Mesenchymal stem cell (in vitro differentiated cells and primary cell): ENCODE results near the gene SLC13A5.
"Not testable (repeated sequence)": the region's sequence is repeated elsewhere in the genome, so short reads cannot be mapped to it uniquely, and the experiment has no call there.

Source experiments
- DNase-seq: peaks from one replicate; pipeline ENCODE4 v3.0.0-alpha.2; 2013
- H2AFZ ChIP-seq: one replicate; pipeline ENCODE4 v1.6.1; 2013; ENCODE audit warnings: low read depth, mild to moderate bottlenecking, control low read depth, inconsistent platforms, low read length, moderate library complexity
- H2AK5ac ChIP-seq: 2 replicates; pipeline ENCODE4 v1.6.1; 2013; ENCODE audit warnings: low read length, moderate library complexity, mild to moderate bottlenecking, inconsistent platforms; ENCODE audit not compliant: severe bottlenecking
- H2BK120ac ChIP-seq: one replicate; pipeline ENCODE4 v1.6.1; 2013; ENCODE audit warnings: low read depth, mild to moderate bottlenecking, inconsistent platforms, low read length, moderate library complexity
- H2BK12ac ChIP-seq, 2 experiments: one replicate each; pipeline ENCODE4 v1.6.1; 2013; ENCODE audit warnings: inconsistent platforms in 2 of 2, low read length in 2 of 2, mild to moderate bottlenecking in 2 of 2, moderate library complexity in 2 of 2, control low read depth in 1 of 2
- H2BK15ac ChIP-seq: one replicate; pipeline ENCODE4 v1.6.1; 2013; ENCODE audit warnings: mild to moderate bottlenecking, low read depth, inconsistent platforms; ENCODE audit not compliant: poor library complexity, severe bottlenecking
- H2BK5ac ChIP-seq: 2 replicates; pipeline ENCODE4 v1.6.1; 2013; ENCODE audit warnings: low read depth, mild to moderate bottlenecking, low read length, control low read depth, inconsistent platforms; ENCODE audit not compliant: poor library complexity, severe bottlenecking
- H3K14ac ChIP-seq, 2 experiments: one replicate each; pipeline ENCODE4 v1.6.1; 2013; ENCODE audit warnings: inconsistent platforms in 2 of 2, low read length in 2 of 2, control low read depth in 1 of 2, mild to moderate bottlenecking in 1 of 2, moderate library complexity in 1 of 2
- H3K18ac ChIP-seq, 2 experiments: one replicate each; pipeline ENCODE4 v1.6.1; 2013; ENCODE audit warnings: inconsistent platforms in 2 of 2, low read length in 2 of 2, control low read depth in 1 of 2, low read depth in 1 of 2, mild to moderate bottlenecking in 1 of 2
- H3K23ac ChIP-seq, 2 experiments: one replicate each; pipeline ENCODE4 v1.6.1; 2013; ENCODE audit warnings: inconsistent platforms in 2 of 2, low read length in 2 of 2, mild to moderate bottlenecking in 2 of 2, moderate library complexity in 2 of 2, control low read depth in 1 of 2
- H3K27ac ChIP-seq: 2 replicates; pipeline ENCODE4 v1.5.1; 2013; ENCODE audit warnings: mild to moderate bottlenecking, moderate library complexity, low read length, control low read depth, inconsistent platforms; ENCODE audit not compliant: poor library complexity, severe bottlenecking
- H3K27me3 ChIP-seq, 2 experiments: 2 replicates each; pipeline versions ENCODE4 v1.6.1 to v1.7.0; 2013; ENCODE audit warnings: low read length in 2 of 2, mild to moderate bottlenecking in 2 of 2, moderate library complexity in 2 of 2, control low read depth in 1 of 2, inconsistent platforms in 1 of 2; ENCODE audit not compliant: control insufficient read depth in 1 of 2, insufficient read depth in 1 of 2
- H3K36me3 ChIP-seq, 2 experiments: 2 replicates each; pipeline versions ENCODE4 v1.6.1 to v1.7.0; 2013; ENCODE audit warnings: low read length in 2 of 2, control low read depth in 1 of 2, inconsistent platforms in 1 of 2, low read depth in 1 of 2, mild to moderate bottlenecking in 1 of 2; ENCODE audit not compliant: insufficient read depth in 2 of 2, control insufficient read depth in 1 of 2
- H3K4ac ChIP-seq, 2 experiments: one replicate each; pipeline ENCODE4 v1.6.1; 2013; ENCODE audit warnings: inconsistent platforms in 2 of 2, low read length in 2 of 2, mild to moderate bottlenecking in 2 of 2, moderate library complexity in 2 of 2, control low read depth in 1 of 2, low read depth in 1 of 2
- H3K4me1 ChIP-seq: 2 replicates; pipeline ENCODE4 v1.6.1; 2013; ENCODE audit warnings: low read depth, low read length, control low read depth; ENCODE audit not compliant: control insufficient read depth, insufficient read depth
- H3K4me2 ChIP-seq: 2 replicates; pipeline ENCODE4 v1.6.1; 2013; ENCODE audit warnings: low read length, mild to moderate bottlenecking, inconsistent platforms; ENCODE audit not compliant: poor library complexity, severe bottlenecking
- H3K4me3 ChIP-seq, 2 experiments: 2 replicates each; pipeline versions ENCODE4 v1.5.1 to v1.7.0; 2013; ENCODE audit warnings: low read length in 2 of 2, mild to moderate bottlenecking in 2 of 2, control low read depth in 1 of 2, low read depth in 1 of 2; ENCODE audit not compliant: insufficient read depth in 1 of 2
- H3K79me1 ChIP-seq: replicated peaks from 2 replicates; pipeline ENCODE4 v1.6.1; 2013; ENCODE audit warnings: mild to moderate bottlenecking, control low read depth, low read length, inconsistent platforms; ENCODE audit not compliant: poor library complexity, severe bottlenecking
- H3K9ac ChIP-seq: 2 replicates; pipeline ENCODE4 v1.7.0; 2013; ENCODE audit warnings: mild to moderate bottlenecking, low read length, moderate library complexity
- H3K9me3 ChIP-seq: 2 replicates; pipeline ENCODE4 v1.7.0; 2013; ENCODE audit warnings: mild to moderate bottlenecking, low read length; ENCODE audit not compliant: control insufficient read depth
- H4K8ac ChIP-seq: one replicate; pipeline ENCODE4 v1.6.1; 2013; ENCODE audit warnings: inconsistent platforms, mild to moderate bottlenecking, low read length, moderate library complexity
- H4K91ac ChIP-seq: one replicate; pipeline ENCODE4 v1.6.1; 2013; ENCODE audit warnings: mild to moderate bottlenecking, low read length, inconsistent platforms
- WGBS: methylation state at CpG from one replicate; pipeline ENCODE4 v1.1.7; 2013; ENCODE audit warnings: mixed read lengths; 5-methylcytosine and 5-hydroxymethylcytosine counted together

SLC13A5 gene

DNA sequence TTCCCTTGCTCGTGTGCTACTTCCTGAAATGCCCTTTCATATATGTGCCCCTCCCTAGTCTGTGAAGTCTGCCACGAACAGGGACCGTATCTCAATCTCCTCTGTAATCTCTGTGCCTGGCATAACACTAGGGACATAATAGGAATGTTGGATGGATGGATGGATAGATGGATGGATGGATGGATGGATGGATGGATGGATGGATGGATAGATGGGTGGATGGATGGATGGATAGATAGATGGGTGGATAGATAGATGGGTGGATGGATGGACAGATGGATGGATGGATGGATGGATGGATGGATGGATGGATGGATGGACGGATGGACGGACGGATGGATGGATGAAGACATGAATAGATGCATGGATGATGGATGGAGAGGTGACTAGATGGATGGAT, 21.2 kb downstream of the SLC13A5 start:
- not testable (repeated sequence) for H3K9ac ChIP-seq, H3K23ac ChIP-seq, H3K4me2 ChIP-seq, H3K4me1 ChIP-seq, H3K9me3 ChIP-seq, H2BK120ac ChIP-seq, H2AK5ac ChIP-seq, H4K8ac ChIP-seq, H3K4me3 ChIP-seq, H3K36me3 ChIP-seq, H2BK5ac ChIP-seq, H2BK12ac ChIP-seq, H2AFZ ChIP-seq, H3K27ac ChIP-seq, DNase-seq, H3K18ac ChIP-seq, H3K79me1 ChIP-seq, H3K4ac ChIP-seq, H3K14ac ChIP-seq, H2BK15ac ChIP-seq, H4K91ac ChIP-seq
- peaks cover 0 to 67% of the 10 kb centered on the region in 2 experiments for H3K27me3 ChIP-seq
- 72% methylated on average over 6 of the region's 6 CpGs for WGBS

DNA sequence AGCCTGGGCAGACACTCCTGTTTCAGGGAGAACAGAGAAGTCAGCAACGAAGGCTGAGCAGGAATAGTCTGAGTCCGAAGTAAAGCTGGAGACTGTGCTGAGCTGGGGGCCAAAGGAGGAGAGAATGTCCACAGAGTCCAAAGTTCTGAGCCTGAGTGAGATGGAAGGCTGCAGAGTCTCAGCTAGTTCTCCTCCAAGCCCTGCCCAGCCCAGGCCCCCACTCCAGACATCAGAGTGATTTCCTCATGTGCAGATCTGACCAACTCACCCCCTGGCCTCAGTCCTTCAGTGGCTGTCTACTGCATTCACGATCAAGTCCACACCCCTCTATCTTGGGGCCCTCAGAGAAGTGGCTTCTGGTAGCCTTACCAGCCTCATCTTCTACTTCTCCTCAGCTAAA, 21.6 kb downstream of the SLC13A5 start:
- Histone ChIP-seq H3K18ac (no peak overlapping the region), H2BK15ac (no peak overlapping the region), H3K79me1 (no peaks in the 10 kb centered on the region), H4K8ac (no peak overlapping the region), H2AFZ (no peak overlapping the region), H3K4me1 (no peaks in the 10 kb centered on the region), H2BK120ac (no peak overlapping the region), H2BK5ac (no peak overlapping the region), H3K9me3 (no peaks in the 10 kb centered on the region), H4K91ac (no peak overlapping the region), H3K27ac (no peak overlapping the region), H3K27me3 (peaks cover 0 to 69% of the 10 kb centered on the region in 2 experiments), H3K4me3 (no peak overlapping the region), H2BK12ac (no peak overlapping the region), H3K9ac (no peak overlapping the region), H2AK5ac (no peak overlapping the region), H3K4ac (no peak overlapping the region), H3K14ac (no peak overlapping the region), H3K23ac (no peak overlapping the region), H3K4me2 (no peak overlapping the region), H3K36me3 (no peaks in the 10 kb centered on the region)
- no peak for DNase-seq
- 84% methylated on average over 3 of the region's 3 CpGs for WGBS

DNA sequence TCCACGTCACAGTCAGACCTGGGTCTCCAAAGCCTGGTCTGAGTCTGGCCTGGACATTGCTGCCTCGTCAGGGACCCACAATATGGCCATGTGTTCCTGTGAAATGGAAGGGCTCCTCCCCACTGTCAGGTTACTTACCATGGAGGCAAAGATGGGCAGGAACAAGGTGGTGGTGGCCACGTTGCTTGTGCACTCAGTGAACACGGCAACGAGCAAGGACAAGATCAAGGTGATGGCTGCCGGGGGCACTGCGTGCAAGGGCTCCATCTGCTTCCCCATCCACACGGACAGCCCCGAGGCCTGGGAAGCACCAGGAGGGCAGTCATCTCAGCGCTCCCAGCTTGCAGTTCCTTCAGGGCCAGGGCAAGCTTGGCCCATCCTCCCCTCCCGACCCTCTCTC, 22.5 kb downstream of the SLC13A5 start:
- H3K9me3 ChIP-seq = no peaks in the 10 kb centered on the region
- no peak for DNase-seq
- H3K9ac ChIP-seq = no peak overlapping the region
- no peaks in the 10 kb centered on the region for H3K4me1 ChIP-seq
- H2BK15ac ChIP-seq = no peak overlapping the region
- H3K36me3 ChIP-seq = no peaks in the 10 kb centered on the region
- H2BK120ac ChIP-seq = no peak overlapping the region
- no peak overlapping the region for H2BK12ac ChIP-seq
- H3K4me3 ChIP-seq = no peak overlapping the region
- WGBS = 75% methylated on average over 11 of the region's 11 CpGs
- H2BK5ac ChIP-seq = no peak overlapping the region
- H3K4ac ChIP-seq = no peak overlapping the region
- no peak overlapping the region for H3K4me2 ChIP-seq
- H3K27me3 ChIP-seq = peaks cover 0 to 74% of the 10 kb centered on the region in 2 experiments
- peak overlapping the region; percentile 13 for H4K8ac ChIP-seq
- H2AK5ac ChIP-seq = no peak overlapping the region
- H3K14ac ChIP-seq = peak overlapping the region in 1 of 2 experiments; percentile 46
- H2AFZ ChIP-seq = no peak overlapping the region
- H3K79me1 ChIP-seq = no peaks in the 10 kb centered on the region
- H3K27ac ChIP-seq = no peak overlapping the region
- H3K18ac ChIP-seq = no peak overlapping the region
- H4K91ac ChIP-seq = no peak overlapping the region
- H3K23ac ChIP-seq = no peak overlapping the region

DNA sequence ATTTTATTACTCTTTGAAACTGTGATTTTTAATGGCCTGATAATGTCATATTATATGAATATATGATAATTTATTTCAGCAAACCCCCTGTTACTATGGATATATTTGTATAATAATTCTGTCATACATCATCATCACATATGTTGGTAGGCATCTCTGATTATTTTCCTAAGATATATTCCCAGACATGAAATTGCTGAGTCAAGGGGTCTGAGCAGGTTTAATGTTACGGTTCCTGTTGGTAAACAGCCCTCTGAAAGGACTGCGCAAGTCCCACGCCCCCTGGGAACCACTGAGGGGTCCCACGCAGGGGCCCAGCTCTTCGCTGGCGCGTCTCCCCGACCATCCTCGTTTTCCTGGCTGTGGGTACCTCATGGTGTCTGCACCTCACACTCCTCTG, 24.2 kb downstream of the SLC13A5 start:
- no peak overlapping the region for H3K27ac ChIP-seq
- no peaks in the 10 kb centered on the region for H3K4me1 ChIP-seq
- H3K4me3 ChIP-seq = no peak overlapping the region
- no peak overlapping the region for H3K4ac ChIP-seq
- H3K18ac ChIP-seq = no peak overlapping the region
- no peak overlapping the region for H3K9ac ChIP-seq
- no peak overlapping the region for H2AK5ac ChIP-seq
- H2BK120ac ChIP-seq = no peak overlapping the region
- H4K91ac ChIP-seq = no peak overlapping the region
- no peak overlapping the region for H2BK12ac ChIP-seq
- H3K14ac ChIP-seq = no peak overlapping the region
- H3K79me1 ChIP-seq = no peaks in the 10 kb centered on the region
- H3K36me3 ChIP-seq = no peaks in the 10 kb centered on the region
- H3K9me3 ChIP-seq = no peaks in the 10 kb centered on the region
- H2BK15ac ChIP-seq = no peak overlapping the region
- H4K8ac ChIP-seq = no peak overlapping the region
- DNase-seq = no peak
- peaks cover 0 to 78% of the 10 kb centered on the region in 2 experiments for H3K27me3 ChIP-seq
- H3K4me2 ChIP-seq = no peak overlapping the region
- no peak overlapping the region for H2BK5ac ChIP-seq
- no peak overlapping the region for H3K23ac ChIP-seq
- no peak overlapping the region for H2AFZ ChIP-seq
- WGBS = 86% methylated on average over 4 of the region's 9 CpGs
